Dermis microvascular lymphatic vessel endothelial cell (primary cell): ENCODE data around the gene PSMA6. TPM values are rescaled to one million over a fixed set of nuclear protein-coding genes. Genes with fewer than 3 reads are reported as not detected.
"Not testable (repeated sequence)": the region's sequence is repeated elsewhere in the genome, so short reads cannot be mapped to it uniquely, and the experiment has no call there.

Experiments
- DNase-seq, 2 donors: peaks; one replicate each; pipeline versions ENCODE4 v3.0.0 to v3.0.0-alpha.2; 2010; ENCODE audit warnings: low read depth in 2 of 2
- total RNA-seq: library from RNA; depleted of rRNA; stranded (reverse); fragments of >200 nt; gene quantifications from 2 replicates; pipeline ENCODE4 v1.2.1, GENCODE V29; 2014

Gene PSMA6
- total RNA-seq, 1 donor from 2014 or later, result 213 TPM

GRCh38 chr14:35342489-35343010, 50.4 kb downstream of the PSMA6 start:
- DNase-seq, result no peak

DNA sequence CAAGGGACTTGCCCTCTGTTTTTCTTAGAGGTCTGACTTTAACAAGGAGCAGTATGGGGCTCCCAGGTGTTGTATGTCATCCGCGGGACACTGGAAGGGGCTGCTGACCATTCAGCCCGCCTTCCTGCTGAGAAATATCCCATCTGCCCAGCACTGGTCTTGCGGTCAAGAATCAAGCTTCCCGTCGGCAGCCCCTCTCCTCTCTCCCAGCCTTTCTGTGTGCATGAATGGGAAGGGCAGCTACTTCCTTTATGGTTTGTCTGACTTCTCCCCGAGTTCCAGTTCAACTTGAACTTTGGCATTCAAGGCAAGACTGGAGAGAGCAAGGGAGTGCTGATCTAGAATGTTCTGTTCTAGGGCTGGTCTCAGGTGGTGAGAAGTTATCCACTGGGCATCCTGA, 51.5 kb downstream of the PSMA6 start:
- DNase-seq, result no peak

- DNase-seq, result no peak
Observed at GRCh38 chr14:35344107-35344807, 52.1 kb downstream of the PSMA6 start.

DNA sequence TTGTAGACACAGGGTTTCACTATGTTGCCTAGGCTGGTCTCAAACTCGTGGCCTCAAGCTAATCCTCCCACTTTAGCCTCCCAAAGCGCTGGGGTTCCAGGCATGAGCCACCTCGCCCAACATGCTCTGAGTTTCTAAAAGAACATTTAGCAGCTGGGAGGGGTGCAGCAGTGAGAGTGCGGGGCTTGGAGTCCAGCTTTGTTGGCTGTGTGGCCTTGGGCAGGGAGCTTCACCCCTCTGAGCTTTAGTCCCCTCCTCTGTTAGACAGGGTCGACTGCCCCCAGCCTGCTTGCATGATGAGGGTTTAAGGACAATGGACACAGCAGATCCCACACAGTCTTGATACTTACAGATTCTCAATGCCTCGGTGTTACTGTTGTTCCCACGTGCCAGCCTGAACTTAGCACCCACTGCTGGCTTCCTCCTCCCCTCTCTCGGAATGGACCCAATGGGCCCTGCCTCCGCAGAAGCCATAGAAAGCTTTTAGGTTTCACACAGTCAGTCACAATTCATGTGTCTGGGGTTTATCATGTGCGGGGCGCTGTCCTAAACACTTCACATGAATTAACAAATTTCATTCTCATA, 54.6 kb downstream of the PSMA6 start:
- no peak for DNase-seq

DNA sequence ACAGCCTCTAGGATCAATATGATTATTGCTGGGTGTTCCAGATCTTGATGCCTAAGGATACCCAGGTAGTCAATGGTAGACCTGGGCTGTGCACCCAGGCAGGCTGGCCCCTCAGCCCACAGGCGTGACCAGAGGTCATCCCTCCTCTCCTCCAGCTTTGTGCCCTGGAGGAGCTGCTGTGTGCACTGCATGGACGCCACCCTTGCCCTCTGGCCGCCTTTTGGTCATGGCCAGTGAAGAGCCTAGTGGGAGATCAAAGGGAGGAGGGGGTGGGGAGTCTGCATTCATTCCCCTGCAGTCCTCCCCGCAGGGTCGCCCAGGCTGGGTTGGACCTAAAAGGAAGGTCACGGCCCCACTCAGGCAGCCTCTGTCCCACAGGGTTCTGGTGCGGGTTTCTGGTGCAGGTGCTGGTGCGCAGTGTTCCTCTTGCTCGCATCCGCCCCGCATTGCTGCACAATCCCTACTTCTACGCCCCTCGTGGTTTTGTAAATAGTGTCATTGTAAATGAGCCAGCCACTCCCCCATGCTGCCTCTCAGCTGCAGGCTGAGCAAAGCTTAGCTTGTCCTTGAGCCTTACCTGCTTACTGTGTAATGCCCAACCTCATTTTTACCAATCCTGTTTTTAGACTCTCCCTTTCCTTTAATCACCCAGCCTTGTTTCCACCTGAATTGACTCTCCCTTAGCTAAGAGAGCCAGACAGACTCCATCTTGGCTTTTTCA, 55.3 kb downstream of the PSMA6 start:
- DNase-seq, result no peak

DNA sequence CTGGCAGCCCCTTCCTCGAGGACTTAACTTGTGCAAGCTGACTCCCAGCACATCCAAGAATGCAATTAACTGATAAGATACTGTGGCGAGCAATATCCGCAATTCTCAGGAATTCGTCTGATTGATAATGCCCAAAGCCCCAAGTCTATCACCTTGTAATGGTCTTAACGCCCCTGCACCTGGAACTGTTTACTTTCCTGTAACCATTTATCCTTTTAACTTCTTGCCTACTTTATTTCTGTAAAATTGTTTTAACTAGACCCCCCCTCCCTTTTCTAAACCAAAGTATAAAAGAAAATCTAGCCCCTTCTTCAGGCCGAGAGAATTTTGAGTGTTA, 55.8 kb downstream of the PSMA6 start:
- DNase-seq, result not testable (repeated sequence)

DNA sequence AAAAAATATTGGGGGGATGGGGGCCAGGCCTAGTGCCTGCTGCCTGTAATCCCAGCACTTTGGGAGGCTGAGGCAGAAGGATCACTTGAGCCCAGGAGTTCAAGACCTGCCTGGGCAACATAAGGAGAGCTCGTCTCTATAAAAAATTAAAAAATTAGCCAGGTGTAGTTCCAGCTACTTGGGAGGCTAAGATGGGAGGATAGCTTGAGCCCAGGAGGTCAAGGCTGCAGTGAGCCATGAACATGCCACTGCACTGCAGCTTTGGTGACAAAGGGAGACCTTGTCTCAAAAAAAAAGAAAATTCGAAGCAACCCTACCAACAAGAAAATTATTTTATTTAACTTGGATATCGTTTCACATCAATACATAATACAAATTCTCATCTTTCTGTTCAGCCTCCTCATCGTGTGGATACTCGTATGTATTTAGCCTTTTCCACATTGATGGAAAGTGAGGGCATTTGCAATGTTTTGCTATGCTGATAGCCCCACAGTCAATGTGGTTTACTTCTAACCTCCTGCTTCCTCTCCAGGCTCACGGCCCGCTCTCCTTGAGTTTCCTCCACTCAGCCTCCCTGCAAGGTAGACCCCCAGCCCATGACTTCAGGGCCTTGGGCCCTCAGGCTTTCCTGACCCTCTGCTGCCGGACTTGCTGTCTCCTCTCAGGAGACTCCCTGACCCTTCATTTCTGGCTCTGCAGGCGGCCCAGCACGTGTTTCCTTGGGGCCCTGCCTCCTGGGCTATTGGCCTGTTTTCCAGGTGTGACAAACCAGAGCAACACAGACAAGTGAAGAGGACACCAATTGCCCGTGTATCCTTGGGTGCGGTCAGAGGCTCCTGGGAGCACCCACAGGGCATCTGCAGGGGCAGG, 57.5 kb downstream of the PSMA6 start:
- DNase-seq, result no peak

DNA sequence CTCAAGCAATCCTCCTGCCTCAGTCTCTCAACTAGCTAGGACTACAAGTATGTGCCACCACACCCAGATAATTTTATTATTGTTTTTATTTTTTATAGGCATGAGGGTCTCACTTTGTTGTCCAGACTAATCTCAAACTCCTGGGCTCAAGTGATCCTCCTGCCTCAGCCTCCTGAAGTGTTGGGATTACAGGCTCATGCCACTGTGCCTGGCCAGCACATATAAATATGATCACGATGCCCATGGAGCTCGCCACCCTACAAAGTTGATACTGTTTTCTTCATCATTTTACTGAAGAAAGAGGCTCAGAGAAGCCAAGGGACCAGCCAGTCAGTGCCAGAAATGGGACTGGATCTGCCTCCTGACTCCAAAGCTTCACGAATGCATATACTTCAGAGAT, 59.3 kb downstream of the PSMA6 start:
- no peak for DNase-seq

DNA sequence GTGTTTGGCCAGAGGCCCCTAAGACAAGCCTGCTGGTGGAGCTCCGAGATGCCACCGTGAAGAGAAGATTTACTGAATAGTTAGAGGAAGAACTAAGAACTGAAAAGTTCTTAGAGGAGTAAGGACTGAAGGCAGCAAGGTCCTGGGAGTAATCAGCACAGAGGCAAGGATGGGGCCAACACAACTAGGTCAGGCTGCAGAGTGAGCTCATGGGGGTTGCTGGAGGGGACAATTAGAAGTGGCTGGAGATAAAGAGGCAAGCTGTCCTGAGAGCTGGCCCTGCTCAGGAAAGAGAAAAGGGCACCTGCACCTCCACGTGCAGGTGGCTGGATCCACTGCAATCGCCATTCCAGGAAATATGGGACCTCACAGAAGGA, 59.7 kb downstream of the PSMA6 start:
- DNase-seq, result no peak

DNA sequence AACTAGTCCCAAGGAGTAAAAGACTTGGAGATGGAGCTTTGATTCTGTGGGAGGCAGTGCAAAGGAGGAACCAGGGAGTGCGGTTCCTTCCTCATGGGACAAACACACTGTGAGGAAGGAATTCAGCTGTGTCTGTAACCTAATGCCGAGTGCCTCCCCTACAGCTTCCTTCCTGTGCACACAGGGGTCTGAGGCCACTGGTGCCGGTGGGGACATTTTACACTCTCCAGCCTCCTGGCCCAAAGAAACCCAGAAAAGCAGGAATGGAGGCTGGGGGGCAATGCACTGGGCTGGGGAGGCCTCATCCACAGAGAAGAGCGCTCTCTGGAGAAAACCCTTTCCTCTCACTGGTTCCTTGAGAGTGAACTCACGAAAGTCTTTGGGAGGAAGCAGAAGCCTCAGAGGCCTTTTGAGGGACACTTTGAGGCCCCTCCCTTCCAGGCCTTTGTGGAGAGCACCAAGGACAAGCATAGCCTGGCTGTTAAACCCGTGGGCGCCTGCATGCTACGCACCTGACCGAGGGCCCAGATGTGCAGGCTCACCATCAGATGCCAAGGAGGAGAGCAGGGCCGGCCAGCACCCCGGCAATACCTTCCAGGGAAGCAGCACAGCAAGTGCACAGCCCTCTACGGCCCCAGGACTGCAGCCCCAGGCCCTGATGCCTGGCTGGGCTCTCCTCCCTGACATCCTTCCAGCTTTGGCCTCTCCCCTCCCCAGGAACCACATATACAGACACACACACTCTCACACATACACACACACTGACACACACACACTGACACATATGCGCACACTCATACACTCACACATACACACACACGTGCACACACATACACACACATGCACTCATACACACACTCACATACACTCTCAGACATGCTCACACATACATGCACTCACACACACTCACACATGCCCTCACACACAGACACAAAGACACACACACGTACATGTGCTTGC, 60.4 kb downstream of the PSMA6 start:
- no peak for DNase-seq

GRCh38 chr14:35353409-35354172, 61.4 kb downstream of the PSMA6 start:
- no peak for DNase-seq

DNA sequence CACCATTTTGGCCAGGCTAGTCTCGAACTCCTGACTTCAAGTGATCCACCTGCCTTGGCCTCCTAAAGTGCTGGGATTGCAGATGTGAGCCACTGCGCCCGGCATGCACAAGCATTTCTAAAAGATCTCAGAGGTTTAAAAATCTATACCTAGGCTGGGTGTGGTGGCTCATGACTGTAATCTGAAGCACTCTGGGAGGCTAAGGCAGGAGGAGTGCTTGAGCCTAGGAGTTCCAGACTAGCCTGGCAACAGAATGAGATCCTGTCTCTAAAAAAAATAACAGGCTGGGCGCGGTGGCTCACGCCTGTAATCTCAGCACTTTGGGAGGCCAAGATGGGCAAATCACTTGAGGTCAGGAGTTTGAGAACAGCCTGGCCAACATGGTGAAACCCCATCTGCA, 63.1 kb downstream of the PSMA6 start:
- DNase-seq, result not testable (repeated sequence)

DNA sequence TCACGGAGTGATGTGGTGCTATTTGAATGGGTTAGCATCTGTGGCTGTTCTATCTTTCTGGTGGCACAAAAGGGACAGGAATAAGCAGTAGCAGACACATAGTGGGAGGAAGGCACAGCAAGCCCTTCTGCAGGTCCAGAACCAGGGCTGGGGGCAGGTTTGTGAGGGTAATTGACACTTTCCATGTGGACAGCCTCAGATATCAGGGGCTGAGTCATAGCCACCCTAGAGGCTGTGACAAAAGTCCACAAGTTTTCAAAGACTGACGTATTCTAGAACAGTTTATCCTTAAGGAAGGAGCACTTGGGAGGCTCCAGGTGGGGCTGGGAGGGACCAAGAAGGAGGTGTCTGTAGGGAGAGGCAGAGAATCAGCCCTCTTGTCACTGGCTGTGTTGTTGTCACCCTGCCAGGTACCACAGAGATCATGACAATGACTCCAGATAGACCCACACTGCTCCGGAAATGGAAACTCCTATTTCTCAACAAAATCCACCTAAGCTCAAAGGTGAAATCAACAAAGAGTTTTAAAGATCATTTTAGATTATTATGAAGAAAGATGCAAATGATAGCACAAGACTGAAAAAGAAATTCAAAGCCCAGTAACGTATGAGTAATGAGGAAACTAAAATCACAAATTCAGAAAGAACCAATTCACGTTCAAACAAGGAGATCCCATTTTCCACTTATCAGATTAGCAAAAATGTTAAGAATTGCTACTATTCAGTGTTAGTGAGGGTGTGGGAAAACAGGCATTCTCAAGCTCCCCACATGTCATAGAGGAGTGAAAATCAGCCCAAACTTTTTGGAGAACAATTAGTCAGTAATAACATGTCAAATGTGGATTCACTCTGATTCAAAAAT, 64.0 kb downstream of the PSMA6 start:
- DNase-seq, result no peak

- DNase-seq, result not testable (repeated sequence)
Observed at GRCh38 chr14:35359655-35360054, 67.5 kb downstream of the PSMA6 start.

GRCh38 chr14:35361141-35361480, 68.9 kb downstream of the PSMA6 start:
- no peak for DNase-seq

GRCh38 chr14:35362450-35362849, 70.3 kb downstream of the PSMA6 start:
- no peak for DNase-seq

- peak in 1 of 2 donors; percentile 92 for DNase-seq
Observed at GRCh38 chr14:35362911-35363374, 70.8 kb downstream of the PSMA6 start.

DNA sequence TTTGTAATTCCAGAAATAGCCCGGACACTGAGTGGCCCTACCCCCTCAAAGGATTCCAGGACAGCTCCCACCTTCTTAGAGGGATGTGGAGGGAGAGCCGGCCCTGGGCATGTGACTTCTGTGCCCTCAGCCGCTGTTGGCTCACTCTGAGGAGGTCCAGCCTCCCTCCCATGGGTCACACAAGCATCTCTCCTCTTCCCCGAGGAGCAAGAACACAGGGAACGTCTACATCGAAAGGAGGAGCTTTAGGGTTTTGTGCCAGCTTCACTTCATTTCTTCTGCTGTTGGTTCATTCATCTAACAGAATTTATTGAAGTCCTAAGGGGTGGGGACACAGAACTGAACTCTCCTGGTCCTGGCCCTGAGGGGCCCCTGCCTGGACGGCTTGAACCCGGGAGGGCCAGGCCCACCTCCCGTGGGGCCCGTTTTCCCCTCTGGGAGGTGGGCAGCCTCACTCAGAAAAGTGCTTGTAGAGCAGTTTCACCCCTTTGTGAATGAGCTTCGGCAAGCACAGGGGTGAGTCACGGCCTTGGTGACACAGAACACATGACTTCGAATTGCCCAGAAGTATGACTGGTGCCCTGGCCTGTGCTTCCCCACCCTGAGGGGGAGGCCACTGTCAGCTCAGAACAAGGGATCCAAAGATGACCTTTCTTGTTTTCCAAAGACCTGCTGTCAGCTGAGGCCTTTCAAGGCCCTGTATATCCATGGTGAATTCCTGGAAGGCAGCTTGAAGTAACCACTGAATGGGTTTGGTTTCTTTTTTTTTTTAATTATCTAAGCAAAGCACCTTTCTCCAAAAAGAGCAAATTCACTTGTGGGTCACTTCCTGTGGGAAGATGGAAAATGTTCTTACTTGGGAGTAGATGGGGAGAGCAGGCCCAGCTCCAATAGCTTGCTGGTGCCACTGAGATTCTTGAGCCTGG, 73.2 kb downstream of the PSMA6 start:
- peak; percentile 67 to 91 for DNase-seq
